ENCODE measurements around the gene SYP.
A peak's percentile ranks its signal among the peaks of the same experiment; 100 is the strongest.

The SYP gene

GRCh38 chrX:49165901-49166881, 33.8 kb downstream of the SYP start:
- TF ChIP-seq POLR2AphosphoS5 (IDR thresholded peaks at IDR 0.05; ENCODE audit: borderline replicate concordance, low read depth, low read length) = no peak
- no peak for TF ChIP-seq EZH2 (IDR thresholded peaks at IDR 0.05)
- TF ChIP-seq FOXP2 (optimal IDR thresholded peaks at IDR 0.05; ENCODE audit: control extremely low read depth, extremely low read length, insufficient read depth) = no peak
- Histone ChIP-seq H3K27ac (no peak overlapping the region), H3K4me3 (no peak overlapping the region), H3K36me3 (ENCODE audit: insufficient read depth, low read length) (no peaks in the 10 kb centered on the region), H3K9me3 (ENCODE audit: low read depth, low read length) (no peaks in the 10 kb centered on the region), H3K9ac (ENCODE audit: insufficient read length) (no peak overlapping the region)
- DNase-seq (ENCODE audit: low read depth, low spot score) = no peak

- H3K9ac ChIP-seq (ENCODE audit: insufficient read length) = no peak overlapping the region
Measured at GRCh38 chrX:49164589-49165360, 35.2 kb downstream of the SYP start.

GRCh38 chrX:49163555-49164419, 36.2 kb downstream of the SYP start:
- H3K9ac ChIP-seq (ENCODE audit: insufficient read length) = peak overlapping the region; percentile 76
- H3K9me3 ChIP-seq (ENCODE audit: low read depth, low read length) = no peaks in the 10 kb centered on the region
- H3K27ac ChIP-seq = peak overlapping the region; percentile 91
- DNase-seq (ENCODE audit: low read depth, low spot score) = no peak
- TF ChIP-seq EZH2 (IDR thresholded peaks at IDR 0.05) = no peak
- TF ChIP-seq POLR2AphosphoS5 (IDR thresholded peaks at IDR 0.05; ENCODE audit: borderline replicate concordance, low read depth, low read length) = peak; percentile 52; the same call in 1 of the 2 replicates
- no peak for TF ChIP-seq FOXP2 (optimal IDR thresholded peaks at IDR 0.05; ENCODE audit: control extremely low read depth, extremely low read length, insufficient read depth)
- no peaks in the 10 kb centered on the region for H3K36me3 ChIP-seq (ENCODE audit: insufficient read depth, low read length)
- H3K4me3 ChIP-seq = peak overlapping the region; percentile 77

More at GRCh38 chrX:49164589-49165360, 35.2 kb downstream of the SYP start:
- Histone ChIP-seq H3K9me3 (ENCODE audit: low read depth, low read length) (no peaks in the 10 kb centered on the region), H3K36me3 (ENCODE audit: insufficient read depth, low read length) (no peaks in the 10 kb centered on the region), H3K27ac (no peak overlapping the region), H3K4me3 (no peak overlapping the region)
- DNase-seq (ENCODE audit: low read depth, low spot score) = no peak
- TF ChIP-seq POLR2AphosphoS5 (IDR thresholded peaks at IDR 0.05; ENCODE audit: borderline replicate concordance, low read depth, low read length) (no peak), FOXP2 (optimal IDR thresholded peaks at IDR 0.05; ENCODE audit: control extremely low read depth, extremely low read length, insufficient read depth) (no peak), EZH2 (IDR thresholded peaks at IDR 0.05) (no peak)

GRCh38 chrX:49162620-49163019, 37.4 kb downstream of the SYP start, which contains the start of gene MAGIX:
MAGIX (plus strand) TSS chrX:49162758; CDS start chrX:49162890, 132 bp downstream.
- H3K9ac ChIP-seq (ENCODE audit: insufficient read length) = peak within 1 kb of the TSS; percentile 55
- no peaks in the 10 kb centered on the region for H3K9me3 ChIP-seq (ENCODE audit: low read depth, low read length)
- H3K36me3 ChIP-seq (ENCODE audit: insufficient read depth, low read length) = no peaks in the 10 kb centered on the region
- no peak for TF ChIP-seq EZH2 (IDR thresholded peaks at IDR 0.05)
- TF ChIP-seq FOXP2 (optimal IDR thresholded peaks at IDR 0.05; ENCODE audit: control extremely low read depth, extremely low read length, insufficient read depth) = no peak
- TF ChIP-seq POLR2AphosphoS5 (IDR thresholded peaks at IDR 0.05; ENCODE audit: borderline replicate concordance, low read depth, low read length) = no peak
- DNase-seq (ENCODE audit: low read depth, low spot score) = no peak
- H3K27ac ChIP-seq = no peak within 1 kb of the TSS
- H3K4me3 ChIP-seq = peak within 1 kb of the TSS; percentile 77

- H3K9me3 ChIP-seq (ENCODE audit: low read depth, low read length) = no peaks in the 10 kb centered on the region
Measured at GRCh38 chrX:49161632-49162031, 38.4 kb downstream of the SYP start.

GRCh38 chrX:49160908-49161307, 39.1 kb downstream of the SYP start:
- no peak for DNase-seq (ENCODE audit: low read depth, low spot score)
- no peaks in the 10 kb centered on the region for H3K9me3 ChIP-seq (ENCODE audit: low read depth, low read length)
- TF ChIP-seq POLR2AphosphoS5 (IDR thresholded peaks at IDR 0.05; ENCODE audit: borderline replicate concordance, low read depth, low read length) (no peak), FOXP2 (optimal IDR thresholded peaks at IDR 0.05; ENCODE audit: control extremely low read depth, extremely low read length, insufficient read depth) (no peak), EZH2 (IDR thresholded peaks at IDR 0.05) (no peak)
- H3K4me3 ChIP-seq = no peak overlapping the region
- no peaks in the 10 kb centered on the region for H3K36me3 ChIP-seq (ENCODE audit: insufficient read depth, low read length)
- no peak overlapping the region for H3K9ac ChIP-seq (ENCODE audit: insufficient read length)
- H3K27ac ChIP-seq = no peak overlapping the region

More at GRCh38 chrX:49161632-49162031, 38.4 kb downstream of the SYP start:
- DNase-seq (ENCODE audit: low read depth, low spot score) = no peak
- no peak overlapping the region for H3K9ac ChIP-seq (ENCODE audit: insufficient read length)
- TF ChIP-seq FOXP2 (optimal IDR thresholded peaks at IDR 0.05; ENCODE audit: control extremely low read depth, extremely low read length, insufficient read depth) = no peak
- no peak for TF ChIP-seq POLR2AphosphoS5 (IDR thresholded peaks at IDR 0.05; ENCODE audit: borderline replicate concordance, low read depth, low read length)
- TF ChIP-seq EZH2 (IDR thresholded peaks at IDR 0.05) = no peak
- H3K27ac ChIP-seq = no peak overlapping the region
- H3K36me3 ChIP-seq (ENCODE audit: insufficient read depth, low read length) = no peaks in the 10 kb centered on the region
- no peak overlapping the region for H3K4me3 ChIP-seq

- no peaks in the 10 kb centered on the region for H3K36me3 ChIP-seq (ENCODE audit: insufficient read depth, low read length)
- no peaks in the 10 kb centered on the region for H3K9me3 ChIP-seq (ENCODE audit: low read depth, low read length)
- no peak for DNase-seq (ENCODE audit: low read depth, low spot score)
- no peak overlapping the region for H3K4me3 ChIP-seq
- no peak for TF ChIP-seq FOXP2 (optimal IDR thresholded peaks at IDR 0.05; ENCODE audit: control extremely low read depth, extremely low read length, insufficient read depth)
- no peak for TF ChIP-seq POLR2AphosphoS5 (IDR thresholded peaks at IDR 0.05; ENCODE audit: borderline replicate concordance, low read depth, low read length)
- TF ChIP-seq EZH2 (IDR thresholded peaks at IDR 0.05) = no peak
- H3K27ac ChIP-seq = no peak overlapping the region
- H3K9ac ChIP-seq (ENCODE audit: insufficient read length) = no peak overlapping the region
Measured at GRCh38 chrX:49157194-49157593, 42.8 kb downstream of the SYP start.

Measured in SK-N-MC (cell line).